ENCODE data around the gene C1QTNF6. TPM values are rescaled to one million over a fixed set of nuclear protein-coding genes. Genes with fewer than 3 reads are reported as not detected.

Gene C1QTNF6
- total and polyA plus RNA-seq, 2 experiments from 2014 or later = 1.7 to 2.3 TPM

DNA sequence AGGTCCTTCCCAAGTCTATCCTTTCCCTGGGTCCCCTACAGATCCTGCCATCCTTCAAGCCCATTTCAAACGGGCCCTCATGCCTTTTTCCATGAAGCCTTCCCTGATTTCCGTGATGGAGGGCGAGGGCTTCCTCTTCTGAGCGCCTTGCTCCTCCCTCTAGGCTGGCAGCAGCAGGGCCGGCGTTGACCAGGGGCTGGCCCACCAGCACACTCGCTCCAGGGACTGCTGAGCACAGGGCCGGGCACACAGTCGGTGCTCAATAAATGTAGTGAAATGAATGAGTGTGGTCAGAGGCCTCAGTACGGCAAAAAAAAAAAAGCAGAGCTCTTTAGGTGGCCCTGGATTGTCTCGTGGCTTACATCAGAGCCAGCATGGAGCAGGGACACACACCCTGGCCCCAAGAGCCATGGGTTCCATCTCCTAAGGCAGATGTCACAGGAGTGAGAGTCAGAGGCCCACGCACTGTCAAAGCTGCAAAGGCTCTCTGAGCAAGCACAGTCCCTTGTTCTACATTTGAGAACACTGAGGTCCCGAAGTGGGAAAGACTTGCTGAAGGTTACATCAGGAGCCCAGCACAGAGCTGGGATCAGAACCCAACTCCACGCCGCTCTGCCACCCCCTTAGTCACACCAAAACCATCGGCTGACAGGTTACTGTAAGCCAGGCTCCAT is 41.4 kb downstream of the C1QTNF6 start:
- Histone ChIP-seq H3K4me1 (ENCODE audit: insufficient read depth) (no peaks in the 10 kb centered on the region), H3K36me3 (ENCODE audit: insufficient read depth) (no peaks in the 10 kb centered on the region), H3K4me3 (no peak overlapping the region), H3F3A (replicated peaks; ENCODE audit: low read depth) (no peaks in the 10 kb centered on the region), H3K27me3 (ENCODE audit: insufficient read depth) (no peaks in the 10 kb centered on the region), H2AFZ (no peak overlapping the region), H3K27ac (ENCODE audit: low read depth) (no peak overlapping the region), H4K20me1 (replicated peaks; ENCODE audit: insufficient read depth) (no peaks in the 10 kb centered on the region), H3K9me2 (ENCODE audit: insufficient read depth) (no peaks in the 10 kb centered on the region), H3K4me2 (no peak overlapping the region), H3K79me2 (replicated peaks; ENCODE audit: insufficient read depth) (no peaks in the 10 kb centered on the region)
- no peak overlapping the region for H3K27ac Mint-ChIP-seq
- H3K4me3 Mint-ChIP-seq = no peak overlapping the region; the same call in 2 of the 3 replicates
- peaks cover 8% of the 10 kb centered on the region for H3K27me3 Mint-ChIP-seq (ENCODE audit: insufficient read depth, low read depth, poor library complexity)
- ATAC-seq (no peak), DNase-seq (ENCODE audit: low spot score) (no peak)
- TF ChIP-seq, protein P1, sequence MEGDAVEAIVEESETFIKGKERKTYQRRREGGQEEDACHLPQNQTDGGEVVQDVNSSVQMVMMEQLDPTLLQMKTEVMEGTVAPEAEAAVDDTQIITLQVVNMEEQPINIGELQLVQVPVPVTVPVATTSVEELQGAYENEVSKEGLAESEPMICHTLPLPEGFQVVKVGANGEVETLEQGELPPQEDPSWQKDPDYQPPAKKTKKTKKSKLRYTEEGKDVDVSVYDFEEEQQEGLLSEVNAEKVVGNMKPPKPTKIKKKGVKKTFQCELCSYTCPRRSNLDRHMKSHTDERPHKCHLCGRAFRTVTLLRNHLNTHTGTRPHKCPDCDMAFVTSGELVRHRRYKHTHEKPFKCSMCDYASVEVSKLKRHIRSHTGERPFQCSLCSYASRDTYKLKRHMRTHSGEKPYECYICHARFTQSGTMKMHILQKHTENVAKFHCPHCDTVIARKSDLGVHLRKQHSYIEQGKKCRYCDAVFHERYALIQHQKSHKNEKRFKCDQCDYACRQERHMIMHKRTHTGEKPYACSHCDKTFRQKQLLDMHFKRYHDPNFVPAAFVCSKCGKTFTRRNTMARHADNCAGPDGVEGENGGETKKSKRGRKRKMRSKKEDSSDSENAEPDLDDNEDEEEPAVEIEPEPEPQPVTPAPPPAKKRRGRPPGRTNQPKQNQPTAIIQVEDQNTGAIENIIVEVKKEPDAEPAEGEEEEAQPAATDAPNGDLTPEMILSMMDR (conservative IDR thresholded peaks at IDR 0.05; ENCODE audit: low read depth in 2 of 2) = no peak
- TF ChIP-seq EZH2phosphoT487 (IDR thresholded peaks at IDR 0.05; ENCODE audit: unreplicated experiment) (no peak), JUNB (IDR thresholded peaks at IDR 0.05; ENCODE audit: unreplicated experiment) (no peak), CREB1 (CRISPR knock-in tag; IDR thresholded peaks at IDR 0.05; ENCODE audit: low read depth) (no peak), ZNF331 (CRISPR knock-in tag; IDR thresholded peaks at IDR 0.05; ENCODE audit: low read depth) (no peak), POLR2AphosphoS5 (IDR thresholded peaks at IDR 0.05; ENCODE audit: low read depth) (no peak), NANOG (IDR thresholded peaks at IDR 0.05; ENCODE audit: borderline replicate concordance) (no peak), ZNF114 (CRISPR knock-in tag; IDR thresholded peaks at IDR 0.05) (no peak), STAT1 (IDR thresholded peaks at IDR 0.05; ENCODE audit: unreplicated experiment) (no peak), EZH2 (IDR thresholded peaks at IDR 0.05; ENCODE audit: low read depth, unreplicated experiment) (no peak)
- TF ChIP-seq, protein P2, sequence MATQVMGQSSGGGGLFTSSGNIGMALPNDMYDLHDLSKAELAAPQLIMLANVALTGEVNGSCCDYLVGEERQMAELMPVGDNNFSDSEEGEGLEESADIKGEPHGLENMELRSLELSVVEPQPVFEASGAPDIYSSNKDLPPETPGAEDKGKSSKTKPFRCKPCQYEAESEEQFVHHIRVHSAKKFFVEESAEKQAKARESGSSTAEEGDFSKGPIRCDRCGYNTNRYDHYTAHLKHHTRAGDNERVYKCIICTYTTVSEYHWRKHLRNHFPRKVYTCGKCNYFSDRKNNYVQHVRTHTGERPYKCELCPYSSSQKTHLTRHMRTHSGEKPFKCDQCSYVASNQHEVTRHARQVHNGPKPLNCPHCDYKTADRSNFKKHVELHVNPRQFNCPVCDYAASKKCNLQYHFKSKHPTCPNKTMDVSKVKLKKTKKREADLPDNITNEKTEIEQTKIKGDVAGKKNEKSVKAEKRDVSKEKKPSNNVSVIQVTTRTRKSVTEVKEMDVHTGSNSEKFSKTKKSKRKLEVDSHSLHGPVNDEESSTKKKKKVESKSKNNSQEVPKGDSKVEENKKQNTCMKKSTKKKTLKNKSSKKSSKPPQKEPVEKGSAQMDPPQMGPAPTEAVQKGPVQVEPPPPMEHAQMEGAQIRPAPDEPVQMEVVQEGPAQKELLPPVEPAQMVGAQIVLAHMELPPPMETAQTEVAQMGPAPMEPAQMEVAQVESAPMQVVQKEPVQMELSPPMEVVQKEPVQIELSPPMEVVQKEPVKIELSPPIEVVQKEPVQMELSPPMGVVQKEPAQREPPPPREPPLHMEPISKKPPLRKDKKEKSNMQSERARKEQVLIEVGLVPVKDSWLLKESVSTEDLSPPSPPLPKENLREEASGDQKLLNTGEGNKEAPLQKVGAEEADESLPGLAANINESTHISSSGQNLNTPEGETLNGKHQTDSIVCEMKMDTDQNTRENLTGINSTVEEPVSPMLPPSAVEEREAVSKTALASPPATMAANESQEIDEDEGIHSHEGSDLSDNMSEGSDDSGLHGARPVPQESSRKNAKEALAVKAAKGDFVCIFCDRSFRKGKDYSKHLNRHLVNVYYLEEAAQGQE (IDR thresholded peaks at IDR 0.05; ENCODE audit: unreplicated experiment) = no peak
- TF ChIP-seq, protein P3, sequence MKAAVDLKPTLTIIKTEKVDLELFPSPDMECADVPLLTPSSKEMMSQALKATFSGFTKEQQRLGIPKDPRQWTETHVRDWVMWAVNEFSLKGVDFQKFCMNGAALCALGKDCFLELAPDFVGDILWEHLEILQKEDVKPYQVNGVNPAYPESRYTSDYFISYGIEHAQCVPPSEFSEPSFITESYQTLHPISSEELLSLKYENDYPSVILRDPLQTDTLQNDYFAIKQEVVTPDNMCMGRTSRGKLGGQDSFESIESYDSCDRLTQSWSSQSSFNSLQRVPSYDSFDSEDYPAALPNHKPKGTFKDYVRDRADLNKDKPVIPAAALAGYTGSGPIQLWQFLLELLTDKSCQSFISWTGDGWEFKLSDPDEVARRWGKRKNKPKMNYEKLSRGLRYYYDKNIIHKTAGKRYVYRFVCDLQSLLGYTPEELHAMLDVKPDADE (IDR thresholded peaks at IDR 0.05) = no peak
- TF ChIP-seq, protein P4, sequence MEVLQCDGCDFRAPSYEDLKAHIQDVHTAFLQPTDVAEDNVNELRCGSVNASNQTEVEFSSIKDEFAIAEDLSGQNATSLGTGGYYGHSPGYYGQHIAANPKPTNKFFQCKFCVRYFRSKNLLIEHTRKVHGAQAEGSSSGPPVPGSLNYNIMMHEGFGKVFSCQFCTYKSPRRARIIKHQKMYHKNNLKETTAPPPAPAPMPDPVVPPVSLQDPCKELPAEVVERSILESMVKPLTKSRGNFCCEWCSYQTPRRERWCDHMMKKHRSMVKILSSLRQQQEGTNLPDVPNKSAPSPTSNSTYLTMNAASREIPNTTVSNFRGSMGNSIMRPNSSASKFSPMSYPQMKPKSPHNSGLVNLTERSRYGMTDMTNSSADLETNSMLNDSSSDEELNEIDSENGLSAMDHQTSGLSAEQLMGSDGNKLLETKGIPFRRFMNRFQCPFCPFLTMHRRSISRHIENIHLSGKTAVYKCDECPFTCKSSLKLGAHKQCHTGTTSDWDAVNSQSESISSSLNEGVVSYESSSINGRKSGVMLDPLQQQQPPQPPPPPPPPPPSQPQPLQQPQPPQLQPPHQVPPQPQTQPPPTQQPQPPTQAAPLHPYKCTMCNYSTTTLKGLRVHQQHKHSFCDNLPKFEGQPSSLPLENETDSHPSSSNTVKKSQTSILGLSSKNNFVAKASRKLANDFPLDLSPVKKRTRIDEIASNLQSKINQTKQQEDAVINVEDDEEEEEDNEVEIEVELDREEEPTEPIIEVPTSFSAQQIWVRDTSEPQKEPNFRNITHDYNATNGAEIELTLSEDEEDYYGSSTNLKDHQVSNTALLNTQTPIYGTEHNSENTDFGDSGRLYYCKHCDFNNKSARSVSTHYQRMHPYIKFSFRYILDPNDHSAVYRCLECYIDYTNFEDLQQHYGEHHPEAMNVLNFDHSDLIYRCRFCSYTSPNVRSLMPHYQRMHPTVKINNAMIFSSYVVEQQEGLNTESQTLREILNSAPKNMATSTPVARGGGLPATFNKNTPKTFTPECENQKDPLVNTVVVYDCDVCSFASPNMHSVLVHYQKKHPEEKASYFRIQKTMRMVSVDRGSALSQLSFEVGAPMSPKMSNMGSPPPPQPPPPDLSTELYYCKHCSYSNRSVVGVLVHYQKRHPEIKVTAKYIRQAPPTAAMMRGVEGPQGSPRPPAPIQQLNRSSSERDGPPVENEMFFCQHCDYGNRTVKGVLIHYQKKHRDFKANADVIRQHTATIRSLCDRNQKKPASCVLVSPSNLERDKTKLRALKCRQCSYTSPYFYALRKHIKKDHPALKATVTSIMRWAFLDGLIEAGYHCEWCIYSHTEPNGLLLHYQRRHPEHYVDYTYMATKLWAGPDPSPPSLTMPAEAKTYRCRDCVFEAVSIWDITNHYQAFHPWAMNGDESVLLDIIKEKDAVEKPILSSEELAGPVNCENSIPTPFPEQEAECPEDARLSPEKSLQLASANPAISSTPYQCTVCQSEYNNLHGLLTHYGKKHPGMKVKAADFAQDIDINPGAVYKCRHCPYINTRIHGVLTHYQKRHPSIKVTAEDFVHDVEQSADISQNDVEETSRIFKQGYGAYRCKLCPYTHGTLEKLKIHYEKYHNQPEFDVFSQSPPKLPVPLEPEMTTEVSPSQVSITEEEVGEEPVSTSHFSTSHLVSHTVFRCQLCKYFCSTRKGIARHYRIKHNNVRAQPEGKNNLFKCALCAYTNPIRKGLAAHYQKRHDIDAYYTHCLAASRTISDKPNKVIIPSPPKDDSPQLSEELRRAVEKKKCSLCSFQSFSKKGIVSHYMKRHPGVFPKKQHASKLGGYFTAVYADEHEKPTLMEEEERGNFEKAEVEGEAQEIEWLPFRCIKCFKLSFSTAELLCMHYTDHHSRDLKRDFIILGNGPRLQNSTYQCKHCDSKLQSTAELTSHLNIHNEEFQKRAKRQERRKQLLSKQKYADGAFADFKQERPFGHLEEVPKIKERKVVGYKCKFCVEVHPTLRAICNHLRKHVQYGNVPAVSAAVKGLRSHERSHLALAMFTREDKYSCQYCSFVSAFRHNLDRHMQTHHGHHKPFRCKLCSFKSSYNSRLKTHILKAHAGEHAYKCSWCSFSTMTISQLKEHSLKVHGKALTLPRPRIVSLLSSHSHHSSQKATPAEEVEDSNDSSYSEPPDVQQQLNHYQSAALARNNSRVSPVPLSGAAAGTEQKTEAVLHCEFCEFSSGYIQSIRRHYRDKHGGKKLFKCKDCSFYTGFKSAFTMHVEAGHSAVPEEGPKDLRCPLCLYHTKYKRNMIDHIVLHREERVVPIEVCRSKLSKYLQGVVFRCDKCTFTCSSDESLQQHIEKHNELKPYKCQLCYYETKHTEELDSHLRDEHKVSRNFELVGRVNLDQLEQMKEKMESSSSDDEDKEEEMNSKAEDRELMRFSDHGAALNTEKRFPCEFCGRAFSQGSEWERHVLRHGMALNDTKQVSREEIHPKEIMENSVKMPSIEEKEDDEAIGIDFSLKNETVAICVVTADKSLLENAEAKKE (CRISPR knock-in tag; IDR thresholded peaks at IDR 0.05) = no peak
- H3K9me3 Mint-ChIP-seq = peaks cover 4% of the 10 kb centered on the region
- peaks cover 20% of the 10 kb centered on the region for H3K4me1 Mint-ChIP-seq
- no peaks in the 10 kb centered on the region for H3K36me3 Mint-ChIP-seq (ENCODE audit: low read depth)
